PC-9 (cell line): ENCODE measurements around the gene SETBP1. TPM values are rescaled to one million over a fixed set of nuclear protein-coding genes. Genes with fewer than 3 reads are reported as not detected.

Experiments used
- BruUV-seq: library from RNA; stranded (reverse); fragments of 400-500 nt; replicated peaks from 2 replicates; lab custom pipeline; 2021; lab: Mats Ljungman, UMichigan
- CTCF ChIA-PET: fragments of 300-600 bp; sonication (Branson Sonifier 250); formaldehyde crosslinking; loops from one replicate; lab custom pipeline; 2022; ENCODE audit warnings: antibody characterized with exemption; lab: Charles Lee
- POLR2A ChIA-PET: fragments of 300-600 bp; sonication (Branson Sonifier 250); formaldehyde crosslinking; loops from one replicate; lab custom pipeline; 2022; ENCODE audit warnings: antibody characterized with exemption; ENCODE audit not compliant: unreplicated experiment; lab: Charles Lee
- DNase-seq, 2 experiments: peaks; one replicate each; pipeline versions ENCODE4 v3.0.0 to v3.0.0-alpha.2; 2015 to 2022; ENCODE audit warnings: mixed read lengths in 1 of 2
- H2AFZ ChIP-seq: fragments of 200-600 bp; sonication (generic); 2 replicates; pipeline ENCODE4 v1.8.1; 2017; ENCODE audit warnings: antibody characterized with exemption
- H3F3A ChIP-seq: fragments of 200-600 bp; sonication (generic); 2 replicates; pipeline ENCODE4 v1.8.1; 2017; ENCODE audit warnings: antibody characterized with exemption, mild to moderate bottlenecking, low read depth; ENCODE audit not compliant: insufficient read depth
- H3K27ac ChIP-seq: fragments of 200-600 bp; sonication (generic); 2 replicates; pipeline ENCODE4 v1.6.1; 2016; ENCODE audit warnings: mixed run types
- H3K27me3 ChIP-seq: fragments of 200-600 bp; sonication (generic); 2 replicates; pipeline ENCODE4 v1.6.1; 2016; ENCODE audit warnings: low read depth, mixed run types; ENCODE audit not compliant: insufficient read depth
- H3K36me3 ChIP-seq: fragments of 200-600 bp; sonication (generic); 2 replicates; pipeline ENCODE4 v1.6.1; 2016; ENCODE audit warnings: low read depth, mixed run types
- H3K4me1 ChIP-seq: fragments of 200-600 bp; sonication (generic); replicated peaks from 2 replicates; pipeline ENCODE4 v1.6.1; 2016; ENCODE audit warnings: mixed run types; ENCODE audit not compliant: insufficient read depth
- H3K4me2 ChIP-seq: fragments of 200-600 bp; sonication (generic); 2 replicates; pipeline ENCODE4 v1.6.1; 2017; ENCODE audit warnings: mixed run types
- H3K4me3 ChIP-seq: fragments of 200-600 bp; sonication (generic); 2 replicates; pipeline ENCODE4 v1.6.1; 2016; ENCODE audit warnings: mixed run types
- H3K79me2 ChIP-seq: fragments of 200-600 bp; sonication (generic); 2 replicates; pipeline ENCODE4 v1.6.1; 2017; ENCODE audit warnings: low read depth, mixed run types
- H3K9me2 ChIP-seq: fragments of 200-600 bp; sonication (generic); 2 replicates; pipeline ENCODE4 v1.8.1; 2017; ENCODE audit warnings: mild to moderate bottlenecking; ENCODE audit not compliant: insufficient read depth
- H3K9me3 ChIP-seq: fragments of 200-600 bp; sonication (generic); 2 replicates; pipeline ENCODE4 v1.8.1; 2016; ENCODE audit warnings: low read depth; ENCODE audit not compliant: insufficient read depth
- H4K20me1 ChIP-seq: fragments of 200-600 bp; sonication (generic); 2 replicates; pipeline ENCODE4 v1.8.1; 2017; ENCODE audit not compliant: insufficient read depth
- EZH2 ChIP-seq: fragments of 200-600 bp; sonication (generic); IDR thresholded peaks from 2 replicates; pipeline ENCODE4 v1.8.0; 2017; ENCODE audit warnings: antibody characterized with exemption, low read depth
- intact Hi-C: fragments of 100-400 bp; cut with micrococcal nuclease; formaldehyde crosslinking; loops from one replicate; pipeline ENCODE4 v1.10.0; 2022; ENCODE audit not compliant: unreplicated experiment
- total RNA-seq: library from RNA; stranded (reverse); gene quantifications from 2 replicates; pipeline ENCODE4 v1.2.3, GENCODE V29; 2021
- TF ChIP-seq, protein P1 (sequence below): fragments of 200-600 bp; sonication (generic); conservative IDR thresholded peaks from 2 replicates; pipeline ENCODE4 v1.6.1; 2017; ENCODE audit warnings: mixed run types, antibody characterized with exemption, mild to moderate bottlenecking, moderate library complexity

SETBP1 gene
- total RNA-seq, 1 experiment from 2014 or later = 9.0 TPM

DNA sequence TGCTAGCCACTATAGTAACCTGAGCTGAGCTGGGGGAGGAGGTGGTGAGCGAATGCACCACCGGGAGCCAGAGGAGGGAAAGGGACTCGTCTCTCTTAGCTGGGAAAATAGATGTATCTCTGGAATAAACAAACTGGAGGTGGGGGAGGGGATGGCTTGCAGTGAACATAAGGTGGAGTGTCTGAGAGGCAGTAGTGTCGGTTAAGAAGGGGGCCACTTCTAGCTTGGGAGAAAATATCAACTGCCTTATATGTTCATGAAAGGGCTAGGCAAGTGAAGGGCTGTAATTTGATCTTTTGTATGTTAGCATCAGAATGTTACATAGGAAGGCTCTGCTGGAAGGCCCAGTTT, 2.2 kb downstream of the SETBP1 start:
- POLR2A ChIA-PET = interaction anchor here (0.5 kb wide), 1 partner anchor 83 kb away, joined by 4 read pairs; no protein-coding TSS in a partner anchor
- Histone ChIP-seq H4K20me1 (no peaks in the 10 kb centered on the region), H3K27ac (no peak overlapping the region), H3K79me2 (no peaks in the 10 kb centered on the region), H3F3A (peaks cover 9% of the 10 kb centered on the region; the same call in 1 of the 2 replicates), H3K4me3 (no peak overlapping the region), H2AFZ (no peak overlapping the region), H3K27me3 (no peaks in the 10 kb centered on the region), H3K4me1 (peaks cover 31% of the 10 kb centered on the region), H3K36me3 (no peaks in the 10 kb centered on the region), H3K9me3 (no peaks in the 10 kb centered on the region), H3K4me2 (no peak overlapping the region), H3K9me2 (no peaks in the 10 kb centered on the region)
- peak in 1 of 2 experiments; percentile 30 for DNase-seq
- CTCF ChIA-PET = no interaction called here
- intact Hi-C loops = loop anchor here (5.0 to 10.0 kb wide), 2 partner anchors 49 to 332 kb away; no protein-coding TSS in a partner anchor
- BruUV-seq = no TSS peak
- TF ChIP-seq EZH2 = no peak
- TF ChIP-seq, protein P1, sequence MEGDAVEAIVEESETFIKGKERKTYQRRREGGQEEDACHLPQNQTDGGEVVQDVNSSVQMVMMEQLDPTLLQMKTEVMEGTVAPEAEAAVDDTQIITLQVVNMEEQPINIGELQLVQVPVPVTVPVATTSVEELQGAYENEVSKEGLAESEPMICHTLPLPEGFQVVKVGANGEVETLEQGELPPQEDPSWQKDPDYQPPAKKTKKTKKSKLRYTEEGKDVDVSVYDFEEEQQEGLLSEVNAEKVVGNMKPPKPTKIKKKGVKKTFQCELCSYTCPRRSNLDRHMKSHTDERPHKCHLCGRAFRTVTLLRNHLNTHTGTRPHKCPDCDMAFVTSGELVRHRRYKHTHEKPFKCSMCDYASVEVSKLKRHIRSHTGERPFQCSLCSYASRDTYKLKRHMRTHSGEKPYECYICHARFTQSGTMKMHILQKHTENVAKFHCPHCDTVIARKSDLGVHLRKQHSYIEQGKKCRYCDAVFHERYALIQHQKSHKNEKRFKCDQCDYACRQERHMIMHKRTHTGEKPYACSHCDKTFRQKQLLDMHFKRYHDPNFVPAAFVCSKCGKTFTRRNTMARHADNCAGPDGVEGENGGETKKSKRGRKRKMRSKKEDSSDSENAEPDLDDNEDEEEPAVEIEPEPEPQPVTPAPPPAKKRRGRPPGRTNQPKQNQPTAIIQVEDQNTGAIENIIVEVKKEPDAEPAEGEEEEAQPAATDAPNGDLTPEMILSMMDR = no peak

GRCh38 chr18:44683556-44683955, 2.9 kb downstream of the SETBP1 start:
- peaks cover 9% of the 10 kb centered on the region; the same call in 1 of the 2 replicates for H3F3A ChIP-seq
- DNase-seq = no peak
- H3K9me3 ChIP-seq = no peaks in the 10 kb centered on the region
- no peak overlapping the region for H3K27ac ChIP-seq
- no peak overlapping the region for H3K4me3 ChIP-seq
- H3K9me2 ChIP-seq = no peaks in the 10 kb centered on the region
- no peak for TF ChIP-seq EZH2
- TF ChIP-seq, protein P1 = no peak
- H3K79me2 ChIP-seq = no peaks in the 10 kb centered on the region
- no peaks in the 10 kb centered on the region for H3K36me3 ChIP-seq
- CTCF ChIA-PET = interaction anchor here (0.6 kb wide), 1 partner anchor 51 kb away, joined by 3 read pairs; no protein-coding TSS in a partner anchor
- H3K27me3 ChIP-seq = no peaks in the 10 kb centered on the region
- intact Hi-C loops = loop anchor here (5.0 to 10.0 kb wide), 2 partner anchors 49 to 331 kb away; no protein-coding TSS in a partner anchor
- H3K4me2 ChIP-seq = no peak overlapping the region
- H4K20me1 ChIP-seq = no peaks in the 10 kb centered on the region
- H3K4me1 ChIP-seq = peaks cover 28% of the 10 kb centered on the region
- H2AFZ ChIP-seq = no peak overlapping the region
- no TSS peak for BruUV-seq
- POLR2A ChIA-PET = no interaction called here

DNA sequence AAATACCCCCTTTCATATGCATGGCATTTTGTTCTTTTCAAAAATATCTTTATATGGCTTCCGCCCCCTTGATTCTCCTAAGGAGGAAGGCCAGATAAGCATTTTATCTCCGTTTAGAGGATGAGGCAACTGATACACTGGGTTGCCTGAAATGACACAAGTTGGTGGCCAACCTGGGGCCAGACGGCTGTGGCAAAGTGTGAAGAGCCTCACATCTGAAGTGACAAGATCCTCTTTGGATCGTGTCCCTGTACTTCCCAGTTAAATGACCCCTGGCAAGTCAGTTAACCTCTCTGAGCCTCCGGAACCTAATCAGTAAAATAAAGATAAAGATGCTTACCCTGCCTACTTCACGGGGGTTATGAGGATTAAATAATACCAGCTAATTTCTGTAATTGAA, 4.6 kb downstream of the SETBP1 start:
- POLR2A ChIA-PET = no interaction called here
- Histone ChIP-seq H2AFZ (no peak overlapping the region), H3K36me3 (no peaks in the 10 kb centered on the region), H3K4me1 (peaks cover 26% of the 10 kb centered on the region), H4K20me1 (no peaks in the 10 kb centered on the region), H3K27ac (no peak overlapping the region), H3K79me2 (no peaks in the 10 kb centered on the region), H3K9me3 (no peaks in the 10 kb centered on the region), H3K27me3 (no peaks in the 10 kb centered on the region), H3F3A (peaks cover 9% of the 10 kb centered on the region; the same call in 1 of the 2 replicates), H3K9me2 (no peaks in the 10 kb centered on the region), H3K4me2 (no peak overlapping the region), H3K4me3 (no peak overlapping the region)
- CTCF ChIA-PET = no interaction called here
- peak in 1 of 2 experiments; percentile 17 for DNase-seq
- no peak for TF ChIP-seq EZH2
- TF ChIP-seq, protein P1 = no peak
- intact Hi-C loops = loop anchor here (10.0 kb wide), 1 partner anchor 330 kb away; no protein-coding TSS in a partner anchor
- BruUV-seq = no TSS peak
